GM13977 (cell line): ENCODE measurements around the gene DPP8.

Experiments
- DNase-seq: peaks from one replicate; pipeline ENCODE4 v3.0.0; 2012; ENCODE audit warnings: low spot score
- CTCF ChIP-seq: IDR thresholded peaks from 2 replicates; pipeline ENCODE4 v1.5.1; 2012; ENCODE audit warnings: mild to moderate bottlenecking, control low read depth; ENCODE audit not compliant: insufficient read depth; ENCODE audit errors: extremely low read depth, missing control alignments
- in situ Hi-C: fragments of 300-500 bp; cut with MboI; formaldehyde crosslinking; loops from one replicate; pipeline ENCODE4 v1.12.0; 2022; ENCODE audit warnings: low sequenced_read_pairs, low pct_unique_long_range_greater_than_20kb, mixed read lengths, inconsistent platforms; ENCODE audit not compliant: unreplicated experiment

Gene DPP8

GRCh38 chr15:65447145-65447544 is 70.3 kb downstream of the DPP8 start:
- DNase-seq, result no peak
- TF ChIP-seq CTCF, result no peak
- in situ Hi-C loops, result no loop called here

GRCh38 chr15:65434201-65434600 is 83.3 kb downstream of the DPP8 start:
- TF ChIP-seq CTCF, result no peak
- in situ Hi-C loops, result no loop called here
- no peak for DNase-seq

GRCh38 chr15:65431731-65432130 is 85.8 kb downstream of the DPP8 start:
- DNase-seq, result no peak
- in situ Hi-C loops, result no loop called here
- no peak for TF ChIP-seq CTCF

GRCh38 chr15:65426216-65426853 is 91.2 kb downstream of the DPP8 start:
- in situ Hi-C loops, result no loop called here
- DNase-seq, result no peak
- no peak for TF ChIP-seq CTCF

- in situ Hi-C loops, result no loop called here
- TF ChIP-seq CTCF, result no peak
- no peak for DNase-seq
Observed at GRCh38 chr15:65424683-65425082, 92.8 kb downstream of the DPP8 start.

GRCh38 chr15:65423976-65424679 is 93.4 kb downstream of the DPP8 start:
- DNase-seq, result no peak
- in situ Hi-C loops, result no loop called here
- TF ChIP-seq CTCF, result no peak
